ENCODE measurements around the gene CNTFR.
A peak's percentile ranks its signal among the peaks of the same experiment; 100 is the strongest.

Gene CNTFR

GRCh38 chr9:34627716-34628655 lies 38.5 kb upstream of the CNTFR start:
- peaks cover 17% of the 10 kb centered on the region for H3K4me1 Mint-ChIP-seq
- ATAC-seq (ENCODE audit: low read depth) (no peak), DNase-seq (ENCODE audit: low spot score in 2 of 2) (no peak)
- peaks cover 30% of the 10 kb centered on the region for H3K27me3 Mint-ChIP-seq
- H3K36me3 Mint-ChIP-seq, result peaks cover 2% of the 10 kb centered on the region
- H3K4me3 Mint-ChIP-seq, result peak overlapping the region; percentile 82
- no peaks in the 10 kb centered on the region for H3K9me3 Mint-ChIP-seq
- no peak overlapping the region for H3K27ac Mint-ChIP-seq

DNA sequence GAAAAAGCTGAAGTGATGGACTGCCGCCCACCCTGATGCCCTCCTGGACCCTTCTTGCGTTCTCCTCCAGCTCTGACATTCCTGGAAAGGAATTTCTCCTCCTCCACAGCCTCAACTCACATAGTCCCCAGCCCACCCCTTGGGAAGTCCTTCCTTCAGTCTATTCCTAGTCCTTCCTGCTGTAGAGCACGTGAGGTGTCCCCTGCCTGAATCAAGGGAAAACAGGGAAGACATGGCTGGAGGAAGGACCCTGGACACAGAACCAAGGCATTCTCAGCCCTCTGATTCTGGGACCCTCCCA lies 35.6 kb upstream of the CNTFR start:
- Mint-ChIP-seq H3K27ac (no peak overlapping the region), H3K4me1 (peaks cover 26% of the 10 kb centered on the region), H3K4me3 (no peak overlapping the region), H3K36me3 (peaks cover 2% of the 10 kb centered on the region), H3K9me3 (no peaks in the 10 kb centered on the region), H3K27me3 (peaks cover 35% of the 10 kb centered on the region)
- DNase-seq (ENCODE audit: low spot score in 2 of 2) (no peak), ATAC-seq (ENCODE audit: low read depth) (no peak)

DNA sequence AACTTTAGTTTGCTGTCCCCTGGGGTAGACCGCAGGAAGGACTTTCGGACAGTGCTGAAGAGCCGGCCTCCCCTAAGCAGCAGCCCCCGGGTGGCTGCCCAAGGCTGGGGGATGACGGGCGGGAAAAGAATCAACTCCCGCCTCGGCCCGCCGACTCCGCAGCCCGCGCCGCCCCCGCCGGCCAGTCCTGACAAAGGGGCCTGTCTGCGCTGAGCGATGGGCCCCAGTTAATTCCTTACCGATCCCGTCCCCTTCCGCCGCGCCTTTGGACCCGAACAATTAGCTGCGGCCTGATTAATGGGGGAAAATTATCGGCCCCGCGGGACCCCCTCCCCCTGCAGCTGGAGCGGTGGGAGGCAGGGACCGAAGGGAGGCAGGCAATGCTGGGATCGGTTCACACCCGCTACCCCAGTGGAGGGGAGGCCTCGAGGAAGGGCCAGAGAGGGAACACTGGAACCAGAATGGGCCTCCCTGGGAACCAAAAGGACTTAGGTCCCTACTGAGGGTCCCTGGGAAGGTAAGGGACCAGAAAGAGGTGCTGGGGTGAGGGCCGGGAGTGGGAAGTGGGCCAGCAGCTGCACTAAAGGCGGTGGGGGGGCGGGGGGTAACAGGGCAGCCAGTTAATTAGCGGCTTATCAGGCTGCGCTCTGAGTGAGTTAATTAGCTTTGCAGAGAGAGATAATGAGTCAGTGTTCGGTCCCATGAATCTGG lies 35.1 kb upstream of the CNTFR start:
- Mint-ChIP-seq H3K9me3 (no peaks in the 10 kb centered on the region), H3K27ac (no peak overlapping the region), H3K36me3 (peaks cover 2% of the 10 kb centered on the region), H3K27me3 (peaks cover 35% of the 10 kb centered on the region), H3K4me3 (no peak overlapping the region), H3K4me1 (peaks cover 29% of the 10 kb centered on the region)
- DNase-seq (ENCODE audit: low spot score in 2 of 2), result no peak
- no peak for ATAC-seq (ENCODE audit: low read depth)

GRCh38 chr9:34623374-34624235 lies 34.1 kb upstream of the CNTFR start:
- peak overlapping the region; percentile 53 for H3K4me3 Mint-ChIP-seq
- no peaks in the 10 kb centered on the region for H3K9me3 Mint-ChIP-seq
- H3K27ac Mint-ChIP-seq, result no peak overlapping the region
- peaks cover 32% of the 10 kb centered on the region for H3K4me1 Mint-ChIP-seq
- peaks cover 31% of the 10 kb centered on the region for H3K27me3 Mint-ChIP-seq
- DNase-seq (ENCODE audit: low spot score in 2 of 2) (no peak), ATAC-seq (ENCODE audit: low read depth) (no peak)
- H3K36me3 Mint-ChIP-seq, result peaks cover 2% of the 10 kb centered on the region

GRCh38 chr9:34620061-34620994 lies 30.8 kb upstream of the CNTFR start, which contains the start of gene DCTN3:
DCTN3 (minus strand) TSS chr9:34620495; CDS start chr9:34620464, 31 bp downstream.
- H3K27me3 Mint-ChIP-seq, result peaks cover 16% of the 10 kb centered on the region
- peaks cover 15% of the 10 kb centered on the region for H3K36me3 Mint-ChIP-seq
- peak; percentile 99 for ATAC-seq (ENCODE audit: low read depth)

DNA sequence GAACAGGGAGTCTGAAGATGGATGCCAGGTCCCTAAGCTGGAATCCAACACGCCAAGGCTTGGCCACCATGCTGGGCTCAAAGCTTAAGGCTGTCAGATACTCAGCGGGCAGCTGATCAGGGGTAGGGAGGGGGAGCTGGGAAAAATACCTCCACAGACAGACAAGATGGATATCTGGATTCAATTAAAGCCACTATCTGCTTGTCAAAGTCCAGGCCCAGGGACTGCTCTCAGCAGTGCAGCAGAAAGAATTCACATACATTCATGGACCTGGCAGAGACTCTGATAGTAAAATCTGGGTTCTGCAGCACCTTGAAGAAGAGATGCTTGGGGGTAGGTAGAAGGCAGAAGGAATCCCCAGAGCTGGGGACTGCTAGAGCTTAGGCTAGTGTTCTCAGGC lies 25.6 kb upstream of the CNTFR start:
- ATAC-seq (ENCODE audit: low read depth), result no peak
- peaks cover 23% of the 10 kb centered on the region for H3K4me1 Mint-ChIP-seq
- H3K36me3 Mint-ChIP-seq, result peaks cover 15% of the 10 kb centered on the region
- H3K27ac Mint-ChIP-seq, result no peak overlapping the region
- no peak for DNase-seq (ENCODE audit: low spot score in 2 of 2)
- no peak overlapping the region for H3K4me3 Mint-ChIP-seq
- H3K27me3 Mint-ChIP-seq, result no peaks in the 10 kb centered on the region
- no peaks in the 10 kb centered on the region for H3K9me3 Mint-ChIP-seq

More at GRCh38 chr9:34620061-34620994, 30.8 kb upstream of the CNTFR start, which contains the start of gene DCTN3:
- H3K4me1 Mint-ChIP-seq, result peaks cover 25% of the 10 kb centered on the region
- no peaks in the 10 kb centered on the region for H3K9me3 Mint-ChIP-seq
- peak; percentile 71 to 86 for DNase-seq (ENCODE audit: low spot score in 2 of 2)
- peak within 1 kb of the TSS; percentile 95 for H3K4me3 Mint-ChIP-seq
- H3K27ac Mint-ChIP-seq, result peak within 1 kb of the TSS; percentile 54

- Mint-ChIP-seq H3K27me3 (no peaks in the 10 kb centered on the region), H3K9me3 (no peaks in the 10 kb centered on the region)
Observed at GRCh38 chr9:34612788-34613390, 23.4 kb upstream of the CNTFR start.

GRCh38 chr9:34611811-34612787 lies 22.6 kb upstream of the CNTFR start, which contains the start of gene RPP25L:
RPP25L (minus strand) TSS chr9:34612097; CDS start chr9:34611296, 801 bp downstream.
- peaks cover 12% of the 10 kb centered on the region for H3K4me1 Mint-ChIP-seq
- ATAC-seq (ENCODE audit: low read depth) (peak; percentile 93), DNase-seq (ENCODE audit: low spot score in 2 of 2) (peak; percentile 79 to 88)
- peak within 1 kb of the TSS; percentile 90 for H3K4me3 Mint-ChIP-seq
- peak within 1 kb of the TSS; percentile 89 for H3K27ac Mint-ChIP-seq
- peaks cover 8% of the 10 kb centered on the region for H3K36me3 Mint-ChIP-seq
- no peaks in the 10 kb centered on the region for H3K27me3 Mint-ChIP-seq
- H3K9me3 Mint-ChIP-seq, result no peaks in the 10 kb centered on the region

More at GRCh38 chr9:34612788-34613390, 23.4 kb upstream of the CNTFR start:
- H3K27ac Mint-ChIP-seq, result peak overlapping the region; percentile 89
- DNase-seq (ENCODE audit: low spot score in 2 of 2) (peak; percentile 69 to 74), ATAC-seq (ENCODE audit: low read depth) (peak; percentile 48)
- peaks cover 13% of the 10 kb centered on the region for H3K36me3 Mint-ChIP-seq
- peak overlapping the region; percentile 90 for H3K4me3 Mint-ChIP-seq
- peaks cover 12% of the 10 kb centered on the region for H3K4me1 Mint-ChIP-seq

DNA sequence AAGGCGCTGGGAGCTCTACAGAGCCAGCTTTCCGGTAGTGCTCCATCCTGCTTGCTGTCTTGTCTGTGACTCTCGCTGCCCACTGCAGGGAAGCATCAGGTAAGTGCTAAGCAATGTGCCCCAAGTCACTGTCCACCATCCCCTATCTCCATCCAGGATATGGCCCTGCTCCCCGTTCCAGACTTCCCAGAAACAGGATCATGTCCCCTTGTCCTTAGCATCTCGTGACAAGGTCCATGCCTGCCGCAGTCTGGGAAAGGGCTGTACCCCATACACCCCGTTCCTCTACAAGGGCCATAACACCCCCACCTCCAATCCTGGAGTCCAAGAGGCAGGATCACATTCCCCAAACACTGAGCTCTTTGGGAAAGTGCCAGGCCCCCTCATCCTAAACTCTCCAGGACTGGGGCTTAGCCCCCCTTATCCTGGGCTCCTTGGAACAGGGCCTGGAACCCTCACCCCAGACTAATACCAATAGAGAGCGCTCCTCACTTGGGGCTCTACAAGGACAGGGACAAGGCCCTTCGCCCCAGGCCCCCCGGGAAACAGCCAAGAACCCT lies 21.8 kb upstream of the CNTFR start:
- no peaks in the 10 kb centered on the region for H3K27me3 Mint-ChIP-seq
- peak overlapping the region; percentile 89 for H3K27ac Mint-ChIP-seq
- ATAC-seq (ENCODE audit: low read depth) (peak; percentile 1), DNase-seq (ENCODE audit: low spot score in 2 of 2) (no peak)
- H3K36me3 Mint-ChIP-seq, result peaks cover 2% of the 10 kb centered on the region
- H3K9me3 Mint-ChIP-seq, result no peaks in the 10 kb centered on the region
- peaks cover 12% of the 10 kb centered on the region for H3K4me1 Mint-ChIP-seq
- peak overlapping the region; percentile 90 for H3K4me3 Mint-ChIP-seq

DNA sequence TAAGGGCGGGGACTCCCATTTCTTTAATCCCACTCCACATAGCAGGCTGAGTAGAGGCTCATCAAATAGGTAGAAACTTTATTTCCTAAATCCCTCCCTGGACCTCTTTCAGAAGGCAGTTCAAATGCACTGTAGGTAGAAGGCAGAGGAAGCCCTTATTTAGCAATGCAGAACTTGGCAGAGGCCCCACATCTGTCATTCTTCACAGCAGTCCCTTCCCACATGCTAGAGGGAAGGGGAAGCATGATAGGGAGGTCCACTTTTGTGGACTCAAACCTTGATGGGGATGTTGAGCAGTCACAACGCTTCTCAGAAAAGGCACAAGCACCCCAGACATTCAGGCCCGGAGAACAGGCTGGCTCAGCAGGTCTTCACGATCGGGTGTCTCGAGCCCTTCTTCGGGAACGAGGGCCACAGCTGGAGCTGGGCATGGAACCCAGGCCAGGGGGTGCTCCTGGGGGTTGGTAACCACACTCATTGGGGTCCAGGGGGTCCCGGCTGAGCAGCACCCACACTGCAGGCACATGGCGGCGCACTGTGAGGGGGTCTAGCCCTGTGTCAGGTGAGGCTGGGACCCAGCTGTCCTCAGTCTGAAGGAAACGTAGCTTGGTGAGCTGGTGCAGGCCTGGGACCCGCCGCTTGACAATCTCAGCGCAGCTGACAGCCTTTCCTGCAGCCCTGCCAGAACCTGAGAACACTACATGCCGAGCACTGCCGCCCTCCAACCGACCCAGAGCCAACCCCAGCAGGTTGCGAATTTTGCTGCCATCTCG lies 21.1 kb upstream of the CNTFR start:
- Mint-ChIP-seq H3K27ac (no peak overlapping the region), H3K4me1 (peaks cover 12% of the 10 kb centered on the region), H3K27me3 (no peaks in the 10 kb centered on the region), H3K9me3 (no peaks in the 10 kb centered on the region), H3K36me3 (no peaks in the 10 kb centered on the region), H3K4me3 (no peak overlapping the region)
- DNase-seq (ENCODE audit: low spot score in 2 of 2), result no peak
- no peak for ATAC-seq (ENCODE audit: low read depth)

- ATAC-seq (ENCODE audit: low read depth), result no peak
Observed at GRCh38 chr9:34607331-34607730, 17.8 kb upstream of the CNTFR start.

More at GRCh38 chr9:34607331-34607730, 17.8 kb upstream of the CNTFR start:
- peaks cover 6% of the 10 kb centered on the region for H3K4me1 Mint-ChIP-seq
- DNase-seq (ENCODE audit: low spot score in 2 of 2), result no peak
- no peaks in the 10 kb centered on the region for H3K27me3 Mint-ChIP-seq
- no peaks in the 10 kb centered on the region for H3K9me3 Mint-ChIP-seq
- no peaks in the 10 kb centered on the region for H3K36me3 Mint-ChIP-seq
- H3K4me3 Mint-ChIP-seq, result no peak overlapping the region
- no peak overlapping the region for H3K27ac Mint-ChIP-seq

All from memory B cell (primary cell).